Measurements from ENCODE around the gene RANGAP1.

RANGAP1 gene

DNA sequence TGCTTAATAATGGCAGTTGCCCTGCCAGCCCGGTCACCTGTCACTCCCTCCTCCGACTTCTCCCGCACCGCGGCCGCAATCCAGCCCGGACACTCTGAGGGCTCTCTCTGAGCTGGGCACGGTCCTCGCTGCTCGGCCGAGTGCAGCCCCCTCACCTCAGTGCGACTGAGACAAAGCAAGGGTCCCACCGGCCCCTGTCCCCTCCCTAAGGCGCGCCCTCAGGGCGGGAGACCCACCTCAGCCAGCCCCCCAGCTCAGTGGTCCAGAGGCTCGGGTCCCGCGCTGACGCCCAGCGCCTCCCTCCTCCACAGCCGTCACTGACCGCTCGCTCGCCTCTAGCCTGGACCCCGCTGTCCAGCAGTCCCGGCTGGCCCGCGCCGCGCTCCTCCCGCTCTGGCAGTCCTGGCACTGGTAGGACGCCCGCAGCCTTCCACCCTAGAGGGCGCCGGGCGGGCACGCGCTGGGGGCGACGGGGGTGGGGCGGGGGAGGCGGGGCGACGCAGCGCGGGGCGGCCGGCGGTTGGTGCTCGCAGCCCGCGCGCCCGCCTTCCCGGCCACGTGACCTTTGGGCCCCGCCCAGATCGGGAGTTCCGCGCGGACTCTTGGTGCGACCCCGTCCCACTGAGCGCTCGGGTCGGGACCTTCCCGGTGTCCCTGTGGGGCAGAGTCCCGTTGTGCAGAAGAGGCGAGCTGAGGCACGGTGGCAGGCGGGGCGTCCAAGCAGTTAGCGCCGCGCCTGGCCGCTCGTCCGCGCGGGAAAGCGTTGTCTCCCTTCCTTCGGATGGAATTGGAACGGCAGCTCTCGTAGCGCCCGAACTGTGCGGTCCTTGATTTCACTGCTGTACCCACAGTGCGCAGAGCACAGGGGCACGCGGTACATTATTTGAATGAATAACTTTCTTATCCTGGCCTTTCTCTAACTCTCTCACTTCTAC, 88.7 kb downstream of the RANGAP1 start:
- DNase-seq (ENCODE audit: low read depth in 2 of 2): no peak

Measured in fibroblast of skin of left biceps (primary cell).